OCI-M2 (cell line): ENCODE measurements around the gene NDST3.

Experiments
- DNase-seq: peaks from one replicate; lab custom pipeline; 2025; ENCODE audit not compliant: unreplicated experiment; lab: John Stamatoyannopoulos, UW

NDST3 gene

GRCh38 chr4:118173956-118174725 is 139.9 kb downstream of the NDST3 start:
- DNase-seq, result no peak

- no peak for DNase-seq
These were observed 141.2 kb downstream of the NDST3 start for GRCh38 chr4:118175506-118175905.

- DNase-seq, result no peak
These were observed 142.8 kb downstream of the NDST3 start for GRCh38 chr4:118177126-118177525.

DNA sequence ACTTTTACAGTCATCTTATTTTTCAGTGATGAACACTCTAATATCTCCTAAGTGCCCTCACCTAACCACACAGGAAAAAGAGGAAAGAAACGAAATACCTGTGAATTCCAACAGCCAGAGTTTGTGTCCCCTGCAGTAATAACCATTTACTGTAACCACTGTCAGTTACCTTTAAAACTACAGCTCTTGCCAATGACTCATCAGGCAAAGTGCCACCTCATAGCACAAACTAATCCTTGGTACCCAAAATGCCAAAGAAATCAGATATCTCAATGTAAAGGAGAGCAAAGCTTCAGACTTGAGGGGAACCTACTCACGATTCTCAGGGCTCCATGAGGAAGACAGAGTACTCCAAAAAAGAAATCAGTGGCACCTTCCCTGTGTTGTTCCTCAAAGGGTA is 146.5 kb downstream of the NDST3 start:
- DNase-seq, result no peak

GRCh38 chr4:118190903-118191302 is 156.6 kb downstream of the NDST3 start:
- DNase-seq, result no peak

DNA sequence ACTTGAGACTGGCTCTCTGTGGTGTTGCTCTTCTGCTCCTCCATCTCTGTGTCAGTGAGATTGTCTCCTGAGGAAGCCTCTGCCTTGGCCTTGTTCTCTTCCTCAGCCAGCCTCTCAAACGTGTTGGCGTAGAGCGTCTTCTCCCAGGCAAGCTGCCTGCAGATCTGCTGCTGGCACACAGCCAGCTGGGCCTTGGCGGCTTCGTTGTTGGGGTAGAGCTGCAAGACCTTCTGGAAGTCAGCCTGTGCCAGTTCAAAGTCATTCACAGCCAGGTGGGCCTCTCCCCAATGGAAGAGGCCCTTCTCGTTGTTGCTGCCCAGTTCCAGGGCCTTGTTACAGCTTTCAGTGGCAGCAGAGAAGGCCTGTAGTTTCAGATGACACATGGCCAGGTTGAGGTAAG is 159.1 kb downstream of the NDST3 start:
- no peak for DNase-seq

GRCh38 chr4:118206627-118207026 is 172.3 kb downstream of the NDST3 start:
- DNase-seq, result no peak

DNA sequence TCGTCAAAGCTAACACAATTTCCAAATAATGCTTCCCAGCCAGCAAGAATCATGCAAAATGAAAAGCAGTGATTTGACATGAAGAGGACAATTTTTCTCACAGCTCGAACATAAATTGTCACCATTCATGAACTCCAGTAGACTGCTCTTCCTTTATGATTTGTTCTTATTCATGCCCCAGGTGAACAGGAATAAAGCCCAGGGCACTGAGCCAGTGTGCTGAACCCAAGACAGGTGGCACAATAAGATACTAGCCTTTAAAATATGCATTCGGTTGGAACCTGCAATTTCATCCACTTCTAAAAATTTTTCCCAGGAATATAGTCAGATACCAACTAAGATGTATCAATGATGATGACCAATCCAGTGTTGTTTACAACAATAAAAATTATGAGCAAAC is 178.8 kb downstream of the NDST3 start:
- no peak for DNase-seq

DNA sequence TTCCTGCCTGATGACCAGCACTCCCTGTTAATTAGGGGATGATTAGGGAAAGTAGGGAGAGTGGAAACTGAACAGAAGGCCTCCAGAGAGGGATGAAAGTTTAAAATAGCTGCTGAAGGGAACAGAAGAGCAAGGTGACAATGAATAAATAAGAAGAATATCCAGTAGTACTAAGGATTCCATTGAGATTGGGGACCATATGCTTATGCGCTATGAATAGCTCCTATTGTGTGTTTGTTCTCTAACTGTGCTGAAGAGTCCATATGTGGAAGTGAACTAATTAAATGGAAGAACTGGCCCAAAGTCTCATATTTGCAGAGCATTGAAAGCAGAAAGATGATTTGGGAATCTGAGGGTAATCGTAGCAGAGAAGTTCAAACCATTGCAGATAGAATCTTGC is 181.5 kb downstream of the NDST3 start:
- DNase-seq, result no peak

DNA sequence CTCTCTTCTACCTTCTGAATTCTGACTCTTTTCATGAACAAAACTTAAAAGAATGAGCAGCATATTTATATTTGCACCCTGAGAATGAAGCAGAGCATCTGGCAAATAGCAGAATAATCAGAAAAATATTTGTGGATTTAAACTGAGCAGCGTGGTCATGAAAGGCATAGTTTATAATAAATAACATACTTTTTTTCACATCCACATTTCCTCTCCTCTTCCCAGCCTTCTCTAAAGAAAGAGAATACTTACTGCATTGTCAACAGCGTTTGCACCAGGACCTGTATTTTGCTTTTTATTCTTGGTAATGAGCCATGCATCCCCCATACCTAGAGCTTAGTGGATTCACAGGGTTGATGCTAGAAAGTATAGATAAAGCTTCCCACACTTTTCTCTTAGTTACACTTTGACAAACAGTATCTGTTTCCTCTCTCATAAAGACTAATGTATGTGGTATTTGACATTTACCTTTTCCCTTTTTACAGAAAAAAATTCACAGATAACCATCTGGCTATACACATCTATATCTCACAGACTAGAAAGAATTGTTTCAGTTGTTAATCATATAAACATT is 187.0 kb downstream of the NDST3 start:
- DNase-seq, result no peak

- DNase-seq, result peak; percentile 3
These were observed 190.1 kb downstream of the NDST3 start for GRCh38 chr4:118224243-118224829.

GRCh38 chr4:118225511-118225910 is 191.2 kb downstream of the NDST3 start:
- no peak for DNase-seq

GRCh38 chr4:118226311-118227010 is 192.2 kb downstream of the NDST3 start:
- DNase-seq, result no peak

GRCh38 chr4:118235566-118236120 is 201.4 kb downstream of the NDST3 start:
- DNase-seq, result no peak

- DNase-seq, result no peak
These were observed 203.2 kb downstream of the NDST3 start for GRCh38 chr4:118237531-118237930.

GRCh38 chr4:118249890-118250289 is 215.6 kb downstream of the NDST3 start:
- DNase-seq, result no peak

DNA sequence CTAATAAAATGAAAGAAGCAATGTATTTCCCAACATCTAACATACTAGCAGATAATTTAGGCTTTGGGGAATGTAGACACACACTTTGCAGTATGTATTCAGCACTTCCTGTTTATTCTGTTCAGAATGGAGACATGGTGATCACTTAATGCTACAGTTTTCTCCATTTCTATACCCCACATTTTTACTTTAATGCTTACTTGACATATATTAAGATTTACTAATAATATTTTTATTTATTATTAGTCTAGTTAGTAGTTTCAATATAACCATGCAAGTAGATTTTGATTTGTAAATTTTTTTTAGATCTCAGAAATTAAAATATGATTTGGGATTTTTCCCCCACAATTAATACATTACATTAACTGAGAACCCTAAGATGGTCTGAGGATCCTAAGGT is 220.1 kb downstream of the NDST3 start:
- no peak for DNase-seq

- DNase-seq, result no peak
These were observed 224.8 kb downstream of the NDST3 start for GRCh38 chr4:118259111-118259510.

- no peak for DNase-seq
These were observed 226.0 kb downstream of the NDST3 start for GRCh38 chr4:118260309-118260708.

DNA sequence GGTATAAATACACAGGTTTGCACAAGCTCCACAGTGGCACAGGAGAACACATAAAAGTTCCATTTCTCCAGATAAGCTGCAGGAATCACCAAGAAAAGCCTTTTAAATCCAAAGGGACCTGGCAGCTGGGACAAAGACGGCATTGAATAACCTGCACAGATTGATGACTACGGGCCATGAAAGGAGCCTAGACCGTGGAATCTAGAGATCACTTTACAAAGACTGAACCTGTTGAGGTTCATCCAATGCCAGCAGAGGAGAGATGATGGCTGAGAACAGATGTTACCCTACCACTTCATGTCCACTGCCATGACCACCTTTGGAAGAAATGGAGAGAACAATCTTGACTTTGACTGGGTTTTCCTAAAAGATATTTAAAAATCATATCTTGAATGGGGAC is 229.8 kb downstream of the NDST3 start:
- DNase-seq, result no peak

GRCh38 chr4:118265312-118266144 is 231.2 kb downstream of the NDST3 start:
- DNase-seq, result no peak
